ENCODE results near the gene SELENOH.
"Not testable (repeated sequence)": the region's sequence is repeated elsewhere in the genome, so short reads cannot be mapped to it uniquely, and the experiment has no call there.

SELENOH gene

DNA sequence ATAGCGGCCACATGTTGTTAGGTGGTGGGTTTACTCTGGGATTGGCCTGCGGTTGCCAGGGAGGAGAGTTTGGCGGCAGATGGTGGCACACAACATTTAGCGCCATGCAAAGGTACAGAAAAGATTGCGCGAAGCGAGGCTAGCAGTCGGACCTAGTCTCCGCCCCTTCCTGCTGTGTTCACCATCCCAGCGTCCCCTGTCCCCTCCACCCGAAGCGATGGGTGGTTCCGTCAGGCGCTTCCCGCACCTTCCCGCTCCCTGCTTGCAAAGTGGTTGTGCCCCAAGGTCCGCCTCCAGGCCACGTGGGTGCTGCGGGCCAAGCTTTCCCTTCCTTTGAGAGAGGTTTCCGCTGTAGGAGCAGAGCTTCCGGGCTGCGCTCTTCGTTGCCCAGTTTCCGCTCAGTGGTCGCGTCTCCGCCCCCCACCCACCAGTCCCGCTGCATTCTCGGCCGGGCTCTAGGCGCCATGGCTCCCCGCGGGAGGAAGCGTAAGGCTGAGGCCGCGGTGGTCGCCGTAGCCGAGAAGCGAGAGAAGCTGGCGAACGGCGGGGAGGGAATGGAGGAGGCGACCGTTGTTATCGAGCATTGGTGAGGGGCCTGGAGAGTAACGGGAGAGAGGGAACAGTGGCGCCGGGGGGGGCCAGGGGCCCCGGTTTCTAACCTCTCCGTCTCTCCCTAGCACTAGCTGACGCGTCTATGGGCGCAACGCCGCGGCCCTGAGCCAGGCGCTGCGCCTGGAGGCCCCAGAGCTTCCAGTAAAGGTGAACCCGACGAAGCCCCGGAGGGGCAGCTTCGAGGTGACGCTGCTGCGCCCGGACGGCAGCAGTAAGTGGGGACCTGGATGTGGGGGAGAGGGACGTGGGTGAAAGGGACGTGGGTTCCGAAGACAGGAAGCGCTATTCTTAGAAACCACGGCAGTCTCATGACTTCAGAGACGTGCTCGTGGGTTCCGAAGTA, at the start of gene SELENOH:
SELENOH (plus strand) TSS at position 360 of the 955 bp plus-strand sequence; CDS start at position 465, 105 bp downstream.
- peak; percentile 80 for DNase-seq (ENCODE audit: low read depth)

DNA sequence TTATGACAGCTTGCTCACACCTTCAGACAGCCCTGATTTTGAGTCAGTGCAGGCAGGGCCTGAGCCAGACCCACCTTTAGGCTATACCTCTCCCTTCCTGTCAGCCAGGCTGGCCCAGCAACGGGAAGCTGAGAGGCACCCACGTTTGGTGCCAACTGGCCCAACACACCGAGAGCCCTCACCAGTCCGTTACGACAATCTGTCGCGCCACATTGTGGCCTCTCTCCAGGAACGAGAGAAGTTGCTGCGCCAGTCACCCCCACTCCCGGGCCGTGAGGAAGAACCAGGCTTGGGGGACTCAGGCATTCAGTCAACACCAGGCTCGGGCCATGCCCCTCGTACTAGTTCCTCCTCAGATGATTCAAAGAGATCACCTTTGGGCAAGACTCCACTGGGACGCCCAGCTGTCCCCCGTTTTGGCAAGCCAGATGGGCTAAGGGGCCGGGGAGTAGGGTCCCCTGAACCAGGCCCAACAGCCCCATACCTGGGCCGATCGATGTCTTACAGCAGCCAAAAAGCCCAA, 42.4 kb upstream of the SELENOH start:
- DNase-seq (ENCODE audit: low read depth), result no peak

- DNase-seq (ENCODE audit: low read depth), result no peak
Observed at GRCh38 chr11:57699813-57700212, 41.5 kb upstream of the SELENOH start.

GRCh38 chr11:57700425-57700824, 40.9 kb upstream of the SELENOH start:
- DNase-seq (ENCODE audit: low read depth), result no peak

DNA sequence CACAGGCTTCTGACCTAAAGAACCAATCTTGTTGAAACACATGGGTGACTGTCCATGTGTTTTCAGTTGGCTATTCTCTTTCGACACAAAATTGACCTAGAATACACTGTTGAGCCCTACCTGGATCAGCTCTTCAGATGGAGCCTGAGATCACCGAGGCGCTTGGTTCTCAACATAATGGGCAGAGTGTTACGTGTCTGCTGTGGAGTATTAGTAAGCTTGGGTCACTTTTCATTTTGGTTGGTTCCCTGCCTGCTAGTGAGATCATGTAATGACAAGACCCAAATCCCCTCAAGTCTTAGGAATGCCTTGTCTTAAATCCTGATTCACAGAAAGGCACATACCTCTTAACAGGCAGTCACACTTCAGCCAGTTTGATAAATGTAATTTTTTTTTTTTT, 38.0 kb upstream of the SELENOH start:
- no peak for DNase-seq (ENCODE audit: low read depth)

DNA sequence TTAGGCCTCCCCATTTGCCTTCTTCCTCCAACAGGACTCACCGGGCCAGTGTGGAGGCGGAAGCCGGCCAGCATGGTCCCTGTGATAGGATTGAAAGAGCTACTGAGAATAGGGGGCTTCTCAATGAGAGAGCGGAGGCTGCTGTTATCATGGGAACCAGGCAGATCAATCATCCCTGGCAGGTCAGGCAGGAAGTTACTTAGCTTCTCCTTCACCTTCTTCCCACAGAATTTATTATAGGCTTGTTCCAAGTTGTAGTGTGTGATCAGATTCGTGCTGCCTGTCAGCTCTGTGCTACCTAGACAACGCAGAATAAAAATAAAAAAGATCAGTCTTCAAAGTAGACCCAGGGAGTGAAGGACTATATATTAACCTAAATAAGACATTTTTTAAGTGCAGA, 36.4 kb upstream of the SELENOH start:
- no peak for DNase-seq (ENCODE audit: low read depth)

GRCh38 chr11:57705432-57705831, 35.9 kb upstream of the SELENOH start:
- DNase-seq (ENCODE audit: low read depth), result not testable (repeated sequence)

DNA sequence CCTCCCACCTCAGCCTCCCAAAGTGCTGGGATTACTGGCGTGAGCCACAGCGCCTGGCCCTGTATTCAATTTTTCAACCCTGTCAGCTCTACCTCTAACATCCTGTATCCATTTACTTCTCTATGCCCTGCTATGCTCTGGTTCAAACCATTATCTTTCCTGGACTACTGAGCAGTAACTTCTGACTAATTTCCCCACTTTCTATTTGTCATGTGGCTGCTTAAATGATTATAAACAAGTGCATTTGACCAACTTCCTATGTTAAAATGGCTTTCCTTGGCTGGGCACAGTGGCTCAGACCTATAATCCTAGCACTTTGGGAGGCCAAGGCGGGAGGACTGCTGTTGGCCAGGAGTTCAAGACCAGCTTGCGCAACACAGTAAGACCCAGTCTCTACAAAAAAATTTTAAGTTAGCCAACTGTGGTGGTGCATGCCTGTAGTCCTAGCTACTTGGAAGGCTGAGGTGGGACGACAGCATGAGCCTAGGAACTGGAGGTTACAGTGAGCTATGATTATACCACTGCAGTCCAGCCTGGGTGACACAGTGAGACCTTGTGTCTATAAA, 31.4 kb upstream of the SELENOH start:
- DNase-seq (ENCODE audit: low read depth), result no peak

DNA sequence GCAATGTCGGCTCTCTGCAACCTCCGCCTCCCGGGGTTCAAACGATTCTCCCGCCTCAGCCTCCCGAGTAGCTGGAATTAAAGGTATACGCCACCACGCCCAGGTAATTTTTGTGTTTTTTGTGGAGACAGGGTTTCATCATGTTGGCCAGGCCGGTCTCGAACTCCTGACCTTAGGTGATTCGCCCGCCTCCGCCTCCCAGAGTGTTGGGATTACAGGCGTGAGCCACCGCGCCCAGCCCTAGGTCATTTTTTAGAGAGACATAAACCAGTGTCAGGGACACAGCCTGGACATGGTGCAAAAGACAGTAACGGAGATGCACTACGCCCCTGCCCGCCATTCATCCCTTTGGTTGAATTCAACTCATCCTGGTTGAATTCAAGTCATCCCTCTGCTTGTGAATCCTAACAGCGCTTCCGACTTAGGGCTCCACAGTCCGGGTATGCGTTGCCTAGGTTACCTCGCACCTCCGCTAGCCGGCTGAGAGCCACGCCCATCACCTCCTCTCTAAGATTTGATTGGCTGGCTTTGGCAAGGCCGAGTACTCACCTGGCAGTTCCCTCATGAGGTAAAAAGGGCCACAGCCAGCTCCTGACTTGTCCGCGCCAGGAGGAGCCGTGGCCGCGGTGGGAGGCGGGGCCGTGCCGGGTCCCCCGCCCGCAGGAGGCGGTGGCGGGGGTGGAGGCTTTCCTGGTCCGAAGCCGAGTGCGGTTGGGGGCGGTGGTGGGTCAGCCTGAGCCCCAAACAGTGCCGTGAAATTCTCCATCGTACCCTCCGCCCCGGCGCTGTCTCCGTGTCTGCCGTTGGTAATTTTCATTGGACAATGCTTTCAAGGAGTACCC, 29.7 kb upstream of the SELENOH start, which contains the start of gene MED19:
MED19 (minus strand) TSS at position 802 of the 842 bp plus-strand sequence; CDS start at position 766, 36 bp downstream.
- peak; percentile 34 for DNase-seq (ENCODE audit: low read depth)

DNA sequence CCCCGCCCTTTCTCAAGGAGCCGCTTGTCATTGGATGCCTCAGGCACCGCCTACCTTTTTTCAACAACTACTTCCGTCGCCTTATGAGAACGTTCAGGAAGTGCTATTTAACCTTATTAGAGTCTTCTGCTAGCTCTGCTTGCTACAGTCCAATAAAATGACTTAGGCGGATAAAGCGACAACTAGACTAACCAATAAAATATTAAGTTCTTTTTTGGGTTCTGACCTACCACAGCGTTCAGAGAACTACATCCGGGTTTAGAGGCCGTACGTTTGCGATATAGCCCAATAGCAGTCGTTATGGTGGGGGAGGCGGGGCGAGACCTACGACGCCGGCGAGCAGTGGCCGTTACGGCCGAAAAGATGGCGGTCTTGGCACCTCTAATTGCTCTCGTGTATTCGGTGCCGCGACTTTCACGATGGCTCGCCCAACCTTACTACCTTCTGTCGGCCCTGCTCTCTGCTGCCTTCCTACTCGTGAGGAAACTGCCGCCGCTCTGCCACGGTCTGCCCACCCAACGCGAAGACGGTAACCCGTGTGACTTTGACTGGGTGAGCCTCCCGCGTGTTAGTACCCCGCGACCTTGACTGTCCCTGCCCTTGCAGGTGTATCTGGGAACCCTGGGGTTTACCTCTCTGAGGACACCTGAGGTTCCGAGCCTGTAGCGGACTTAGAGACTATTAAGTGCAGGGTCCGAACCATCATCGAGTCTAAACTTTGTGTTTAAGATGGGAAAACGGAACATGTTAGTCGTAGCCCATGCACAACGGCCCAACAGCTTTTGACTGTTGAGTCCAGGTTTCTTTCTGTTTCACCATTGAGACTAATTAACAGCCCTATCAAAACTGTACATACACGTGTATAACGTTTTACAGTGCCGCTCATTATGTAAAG, 28.8 kb upstream of the SELENOH start, which contains the start of gene TMX2:
TMX2 (plus strand) TSS at position 338 of the 895 bp plus-strand sequence; CDS start at position 364, 26 bp downstream.
- DNase-seq (ENCODE audit: low read depth), result peak; percentile 99

DNA sequence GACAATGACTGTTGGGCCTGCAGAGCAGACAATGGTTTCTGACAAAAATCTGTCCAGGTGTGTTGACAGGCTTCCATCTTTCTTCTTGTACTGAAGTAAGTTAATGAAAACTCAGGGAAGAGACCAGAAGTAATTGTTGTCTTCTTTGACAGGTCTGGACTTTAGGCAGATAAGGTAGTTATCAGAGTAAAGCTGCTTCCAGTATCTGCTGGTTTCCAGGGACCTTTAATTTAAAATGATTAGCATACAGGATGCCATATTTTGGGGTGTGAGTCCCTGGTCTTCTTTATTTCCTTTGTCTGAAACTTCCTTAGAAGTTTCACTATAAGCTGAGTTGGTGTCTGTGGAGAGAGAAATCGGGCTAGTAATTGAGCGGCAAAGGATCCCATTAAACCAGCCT, 27.5 kb upstream of the SELENOH start:
- DNase-seq (ENCODE audit: low read depth), result no peak

DNA sequence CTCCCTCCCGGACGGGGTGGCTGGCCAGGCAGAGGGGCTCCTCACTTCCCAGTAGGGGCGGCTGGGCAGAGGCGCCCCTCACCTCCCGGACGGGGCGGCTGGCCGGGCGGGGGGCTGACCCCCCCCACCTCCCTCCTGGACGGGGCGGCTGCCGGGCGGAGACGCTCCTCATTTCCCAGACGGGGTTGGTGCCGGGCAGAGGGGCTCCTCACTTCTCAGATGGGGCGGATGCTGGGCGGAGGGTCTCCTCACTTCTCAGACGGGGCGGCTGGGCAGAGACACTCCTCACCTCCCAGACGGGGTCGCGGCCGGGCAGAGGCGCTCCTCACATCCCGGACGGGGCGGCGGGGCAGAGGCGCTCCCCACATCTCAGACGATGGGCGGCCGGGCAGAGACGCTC, 24.6 kb upstream of the SELENOH start:
- DNase-seq (ENCODE audit: low read depth), result not testable (repeated sequence)

- DNase-seq (ENCODE audit: low read depth), result no peak
Observed at GRCh38 chr11:57727185-57727584, 14.1 kb upstream of the SELENOH start.

GRCh38 chr11:57728829-57729228, 12.5 kb upstream of the SELENOH start:
- no peak for DNase-seq (ENCODE audit: low read depth)

- DNase-seq (ENCODE audit: low read depth), result no peak
Observed at GRCh38 chr11:57729479-57729878, 11.8 kb upstream of the SELENOH start.

DNA sequence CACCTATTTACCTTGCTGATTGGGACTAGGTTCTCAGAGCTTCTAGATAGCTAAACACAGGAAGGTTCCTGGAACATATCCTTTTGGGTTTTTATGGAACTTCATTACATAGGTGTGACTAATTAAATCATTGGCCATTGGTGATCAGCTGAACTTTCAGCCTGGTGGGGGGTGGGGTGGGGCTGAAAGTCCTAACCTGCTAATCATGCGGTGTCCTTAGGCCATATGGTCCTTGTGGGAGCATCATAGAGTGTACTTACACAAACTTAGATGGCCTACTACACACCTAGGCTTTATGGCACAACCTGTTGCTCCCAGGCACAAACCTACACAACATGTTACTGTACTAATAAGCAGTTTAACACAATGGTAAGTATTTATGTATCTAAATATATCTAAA, 8.6 kb upstream of the SELENOH start:
- DNase-seq (ENCODE audit: low read depth), result no peak

- DNase-seq (ENCODE audit: low read depth), result no peak
Observed at GRCh38 chr11:57735619-57736298, 5.5 kb upstream of the SELENOH start.

DNA sequence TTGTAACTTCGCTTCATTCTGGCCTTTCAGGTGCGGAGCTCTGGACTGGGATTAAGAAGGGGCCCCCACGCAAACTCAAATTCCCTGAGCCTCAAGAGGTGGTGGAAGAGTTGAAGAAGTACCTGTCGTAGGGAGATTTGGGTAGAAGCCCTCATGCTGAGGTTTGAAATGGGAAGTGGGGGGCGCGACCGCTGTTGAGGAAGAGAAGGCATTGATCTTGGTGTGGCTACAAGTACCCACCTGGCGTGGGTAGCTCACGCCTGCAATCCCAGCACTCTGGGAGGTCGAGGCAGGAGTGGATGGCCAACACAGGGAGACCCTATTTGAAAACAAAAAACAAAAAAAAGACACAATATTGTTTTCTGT, 779 bp downstream of the SELENOH start:
- DNase-seq (ENCODE audit: low read depth), result no peak

DNA sequence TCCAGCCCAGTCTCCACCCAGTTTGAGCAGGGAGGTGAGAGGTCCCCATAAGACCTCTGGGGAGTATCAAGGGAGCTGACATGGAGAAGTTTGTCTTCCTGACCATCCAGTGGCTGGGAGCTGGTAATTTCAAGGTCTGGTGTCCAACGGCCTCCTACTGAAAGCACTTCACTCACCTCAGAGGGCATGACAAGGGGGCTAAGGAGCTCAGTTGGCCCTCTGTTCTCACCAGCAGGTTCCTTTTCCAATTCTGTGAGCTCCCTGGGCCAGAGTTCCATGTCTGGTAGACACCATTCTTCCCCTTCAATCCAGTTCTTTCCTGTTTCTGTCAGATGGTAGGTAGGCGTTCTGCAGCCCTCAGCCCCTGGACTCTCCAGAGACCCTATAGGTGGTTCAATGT, 3.1 kb downstream of the SELENOH start:
- no peak for DNase-seq (ENCODE audit: low read depth)

DNA sequence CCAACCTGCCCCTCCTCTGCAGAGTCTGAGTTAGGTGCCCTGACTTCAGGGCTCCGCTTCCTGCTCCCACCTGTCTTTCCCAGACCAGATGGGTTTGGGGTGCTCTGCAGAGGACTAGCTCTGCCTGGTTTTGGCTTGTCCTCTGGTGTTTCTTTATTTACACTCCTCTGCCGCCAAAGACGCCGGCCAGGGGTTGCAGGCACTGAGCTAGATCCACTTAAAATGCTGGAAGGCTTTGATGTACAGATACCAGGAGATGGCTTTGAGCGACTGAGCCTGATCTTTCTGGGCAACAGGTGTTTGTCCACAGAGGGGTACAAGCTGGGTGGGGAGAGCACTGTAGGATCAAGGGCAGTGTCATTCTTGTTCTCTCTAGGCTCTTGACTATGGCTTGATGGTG, 3.9 kb downstream of the SELENOH start:
- no peak for DNase-seq (ENCODE audit: low read depth)

All from GM04503 (cell line).